Gastrocnemius medialis (tissue), 4 donors: ENCODE data around the gene TIPARP.

Experiments used
- CTCF ChIP-seq, 5 experiments: fragments of 450-650 bp in 3 of 5; fragments of 200-600 bp in 2 of 5; sonication (generic) in 2 of 5; IDR thresholded peaks in 4 of 5; conservative IDR thresholded peaks in 1 of 5; 1 replicate in 4 of 5; 2 replicates in 1 of 5; pipeline ENCODE4 v1.5.1; 2016 to 2019; ENCODE audit warnings: antibody characterized with exemption in 5 of 5, mild to moderate bottlenecking in 3 of 5, moderate library complexity in 3 of 5
- POLR2A ChIP-seq, 2 donors: fragments of 450-650 bp; IDR thresholded peaks; one replicate each; pipeline ENCODE4 v1.6.1; 2017; ENCODE audit warnings: antibody characterized with exemption in 2 of 2, mild to moderate bottlenecking in 2 of 2, moderate library complexity in 2 of 2

GRCh38 chr3:156729460-156730179 lies 55.2 kb downstream of the TIPARP start:
- no peak for TF ChIP-seq CTCF (IDR thresholded peaks at IDR 0.05 in 4 of 5, conservative IDR thresholded peaks at IDR 0.05 in 1 of 5)
- no peak for TF ChIP-seq POLR2A (IDR thresholded peaks at IDR 0.05)
